Measurements from ENCODE around the gene TAF13.

GRCh38 chr1:109027841-109028240, 48.0 kb downstream of the TAF13 start:
- TF ChIP-seq CTCF (tag by site-specific recombination; IDR thresholded peaks at IDR 0.05), result no peak
- TF ChIP-seq, protein P1, sequence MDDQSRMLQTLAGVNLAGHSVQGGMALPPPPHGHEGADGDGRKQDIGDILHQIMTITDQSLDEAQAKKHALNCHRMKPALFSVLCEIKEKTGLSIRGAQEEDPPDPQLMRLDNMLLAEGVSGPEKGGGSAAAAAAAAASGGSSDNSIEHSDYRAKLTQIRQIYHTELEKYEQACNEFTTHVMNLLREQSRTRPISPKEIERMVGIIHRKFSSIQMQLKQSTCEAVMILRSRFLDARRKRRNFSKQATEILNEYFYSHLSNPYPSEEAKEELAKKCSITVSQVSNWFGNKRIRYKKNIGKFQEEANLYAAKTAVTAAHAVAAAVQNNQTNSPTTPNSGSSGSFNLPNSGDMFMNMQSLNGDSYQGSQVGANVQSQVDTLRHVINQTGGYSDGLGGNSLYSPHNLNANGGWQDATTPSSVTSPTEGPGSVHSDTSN (CRISPR knock-in tag; IDR thresholded peaks at IDR 0.05), result no peak
- TF ChIP-seq, protein P2, sequence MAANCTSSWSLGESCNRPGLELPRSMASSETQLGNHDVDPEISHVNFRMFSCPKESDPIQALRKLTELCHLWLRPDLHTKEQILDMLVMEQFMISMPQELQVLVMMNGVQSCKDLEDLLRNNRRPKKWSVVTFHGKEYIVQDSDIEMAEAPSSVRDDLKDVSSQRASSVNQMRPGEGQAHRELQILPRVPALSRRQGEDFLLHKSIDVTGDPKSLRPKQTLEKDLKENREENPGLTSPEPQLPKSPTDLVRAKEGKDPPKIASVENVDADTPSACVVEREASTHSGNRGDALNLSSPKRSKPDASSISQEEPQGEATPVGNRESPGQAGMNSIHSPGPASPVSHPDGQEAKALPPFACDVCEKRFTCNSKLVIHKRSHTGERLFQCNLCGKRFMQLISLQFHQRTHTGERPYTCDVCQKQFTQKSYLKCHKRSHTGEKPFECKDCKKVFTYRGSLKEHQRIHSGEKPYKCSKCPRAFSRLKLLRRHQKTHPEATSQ (tag by site-specific recombination; IDR thresholded peaks at IDR 0.05), result no peak
- TF ChIP-seq, protein P3, sequence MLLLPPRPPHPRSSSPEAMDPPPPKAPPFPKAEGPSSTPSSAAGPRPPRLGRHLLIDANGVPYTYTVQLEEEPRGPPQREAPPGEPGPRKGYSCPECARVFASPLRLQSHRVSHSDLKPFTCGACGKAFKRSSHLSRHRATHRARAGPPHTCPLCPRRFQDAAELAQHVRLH (tag by site-specific recombination; IDR thresholded peaks at IDR 0.05), result no peak
- no peak for TF ChIP-seq ZBTB7A (tag by site-specific recombination; IDR thresholded peaks at IDR 0.05; ENCODE audit: low read depth)
- TF ChIP-seq ZNF155 (tag by site-specific recombination; IDR thresholded peaks at IDR 0.05), result no peak
- no peak for TF ChIP-seq ZBTB26 (tag by site-specific recombination; optimal IDR thresholded peaks at IDR 0.05)
- TF ChIP-seq ZNF350 (tag by site-specific recombination; IDR thresholded peaks at IDR 0.05), result no peak
- TF ChIP-seq ZNF19 (tag by site-specific recombination; IDR thresholded peaks at IDR 0.05; ENCODE audit: low read depth), result no peak
- no peak for TF ChIP-seq ZNF274 (IDR thresholded peaks at IDR 0.05; ENCODE audit: low read length)
- TF ChIP-seq ZNF274 (tag by site-specific recombination; IDR thresholded peaks at IDR 0.05; ENCODE audit: borderline replicate concordance), result no peak
- TF ChIP-seq, protein P4, sequence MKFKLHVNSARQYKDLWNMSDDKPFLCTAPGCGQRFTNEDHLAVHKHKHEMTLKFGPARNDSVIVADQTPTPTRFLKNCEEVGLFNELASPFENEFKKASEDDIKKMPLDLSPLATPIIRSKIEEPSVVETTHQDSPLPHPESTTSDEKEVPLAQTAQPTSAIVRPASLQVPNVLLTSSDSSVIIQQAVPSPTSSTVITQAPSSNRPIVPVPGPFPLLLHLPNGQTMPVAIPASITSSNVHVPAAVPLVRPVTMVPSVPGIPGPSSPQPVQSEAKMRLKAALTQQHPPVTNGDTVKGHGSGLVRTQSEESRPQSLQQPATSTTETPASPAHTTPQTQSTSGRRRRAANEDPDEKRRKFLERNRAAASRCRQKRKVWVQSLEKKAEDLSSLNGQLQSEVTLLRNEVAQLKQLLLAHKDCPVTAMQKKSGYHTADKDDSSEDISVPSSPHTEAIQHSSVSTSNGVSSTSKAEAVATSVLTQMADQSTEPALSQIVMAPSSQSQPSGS (tag by site-specific recombination; IDR thresholded peaks at IDR 0.05; ENCODE audit: low read depth), result no peak
- no peak for TF ChIP-seq GLI4 (tag by site-specific recombination; IDR thresholded peaks at IDR 0.05)
- TF ChIP-seq HOXA7 (CRISPR knock-in tag; IDR thresholded peaks at IDR 0.05; ENCODE audit: borderline replicate concordance), result no peak
- no peak for TF ChIP-seq ZBTB48 (tag by site-specific recombination; IDR thresholded peaks at IDR 0.05)
